ENCODE results near the gene PLEKHD1.
"Not testable (repeated sequence)": the region's sequence is repeated elsewhere in the genome, so short reads cannot be mapped to it uniquely, and the experiment has no call there.

Gene PLEKHD1

DNA sequence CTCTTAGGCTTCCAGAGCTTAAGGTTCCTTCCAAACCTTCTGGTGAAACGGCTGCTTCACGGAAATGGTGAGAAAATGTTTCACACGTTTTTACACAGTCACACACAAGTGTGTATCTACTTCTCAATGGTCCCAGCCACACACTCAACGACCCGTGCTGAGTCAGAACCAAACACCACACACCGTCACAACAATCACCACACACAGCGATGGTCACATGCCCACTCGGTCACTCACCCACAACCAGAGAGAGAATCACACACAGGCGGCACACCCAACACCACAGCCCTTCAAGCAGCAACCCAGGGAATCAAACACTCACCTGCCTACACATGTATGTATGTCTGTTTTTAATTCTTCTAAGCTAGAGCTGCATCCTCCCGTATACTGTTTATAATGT is 12.6 kb upstream of the PLEKHD1 start:
- TF ChIP-seq, protein P1, sequence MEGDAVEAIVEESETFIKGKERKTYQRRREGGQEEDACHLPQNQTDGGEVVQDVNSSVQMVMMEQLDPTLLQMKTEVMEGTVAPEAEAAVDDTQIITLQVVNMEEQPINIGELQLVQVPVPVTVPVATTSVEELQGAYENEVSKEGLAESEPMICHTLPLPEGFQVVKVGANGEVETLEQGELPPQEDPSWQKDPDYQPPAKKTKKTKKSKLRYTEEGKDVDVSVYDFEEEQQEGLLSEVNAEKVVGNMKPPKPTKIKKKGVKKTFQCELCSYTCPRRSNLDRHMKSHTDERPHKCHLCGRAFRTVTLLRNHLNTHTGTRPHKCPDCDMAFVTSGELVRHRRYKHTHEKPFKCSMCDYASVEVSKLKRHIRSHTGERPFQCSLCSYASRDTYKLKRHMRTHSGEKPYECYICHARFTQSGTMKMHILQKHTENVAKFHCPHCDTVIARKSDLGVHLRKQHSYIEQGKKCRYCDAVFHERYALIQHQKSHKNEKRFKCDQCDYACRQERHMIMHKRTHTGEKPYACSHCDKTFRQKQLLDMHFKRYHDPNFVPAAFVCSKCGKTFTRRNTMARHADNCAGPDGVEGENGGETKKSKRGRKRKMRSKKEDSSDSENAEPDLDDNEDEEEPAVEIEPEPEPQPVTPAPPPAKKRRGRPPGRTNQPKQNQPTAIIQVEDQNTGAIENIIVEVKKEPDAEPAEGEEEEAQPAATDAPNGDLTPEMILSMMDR (conservative IDR thresholded peaks at IDR 0.05; ENCODE audit: low read length) = no peak
- DNase-seq (ENCODE audit: low read depth) = no peak
- no peak overlapping the region for H3K4me3 ChIP-seq (ENCODE audit: low read length)

DNA sequence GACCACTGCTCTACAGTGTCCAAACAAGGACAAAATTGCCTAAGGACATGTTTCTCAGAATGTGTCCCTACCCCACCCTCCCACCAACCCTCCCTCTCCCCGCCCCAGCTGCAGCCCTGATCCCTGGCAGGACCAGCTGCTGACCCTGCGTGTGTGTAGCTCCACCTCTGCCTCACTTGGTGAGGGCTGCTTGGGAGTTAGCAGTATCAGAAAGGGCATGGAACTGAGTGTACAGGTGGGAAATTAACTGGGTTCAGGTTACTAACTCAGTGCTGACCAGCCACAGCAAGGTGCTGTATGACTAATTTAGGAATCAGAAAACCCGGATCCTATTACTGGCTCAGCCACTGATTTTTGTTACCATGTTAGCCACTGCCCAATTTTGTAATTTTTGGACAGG is 11.3 kb upstream of the PLEKHD1 start:
- TF ChIP-seq, protein P1 (conservative IDR thresholded peaks at IDR 0.05; ENCODE audit: low read length) = no peak

DNA sequence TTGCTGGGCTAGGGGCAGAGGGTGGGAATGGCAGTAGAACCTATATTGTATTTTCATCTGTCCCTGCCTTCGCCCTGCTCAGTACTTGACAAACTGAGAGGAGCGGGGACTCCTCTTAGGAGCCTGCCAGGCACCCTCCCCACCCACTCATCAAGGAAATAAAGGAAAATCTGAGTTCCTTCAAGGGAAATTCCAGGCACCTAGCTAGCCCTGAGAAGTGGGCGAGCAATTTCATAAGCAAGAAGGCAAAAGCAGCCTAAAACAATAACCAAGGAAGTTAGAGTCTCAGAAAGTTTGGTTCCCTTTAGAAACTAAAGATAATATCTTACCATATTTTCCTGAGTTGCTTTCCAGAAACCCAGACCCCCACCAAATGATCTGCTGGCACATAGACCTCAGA is 10.6 kb upstream of the PLEKHD1 start:
- TF ChIP-seq, protein P1 (conservative IDR thresholded peaks at IDR 0.05; ENCODE audit: low read length) = no peak
- no peak for DNase-seq (ENCODE audit: low read depth)
- H3K4me3 ChIP-seq (ENCODE audit: low read length) = no peak overlapping the region

More for the DNA sequence above, 11.3 kb upstream of the PLEKHD1 start:
- H3K4me3 ChIP-seq (ENCODE audit: low read length) = no peak overlapping the region
- no peak for DNase-seq (ENCODE audit: low read depth)

DNA sequence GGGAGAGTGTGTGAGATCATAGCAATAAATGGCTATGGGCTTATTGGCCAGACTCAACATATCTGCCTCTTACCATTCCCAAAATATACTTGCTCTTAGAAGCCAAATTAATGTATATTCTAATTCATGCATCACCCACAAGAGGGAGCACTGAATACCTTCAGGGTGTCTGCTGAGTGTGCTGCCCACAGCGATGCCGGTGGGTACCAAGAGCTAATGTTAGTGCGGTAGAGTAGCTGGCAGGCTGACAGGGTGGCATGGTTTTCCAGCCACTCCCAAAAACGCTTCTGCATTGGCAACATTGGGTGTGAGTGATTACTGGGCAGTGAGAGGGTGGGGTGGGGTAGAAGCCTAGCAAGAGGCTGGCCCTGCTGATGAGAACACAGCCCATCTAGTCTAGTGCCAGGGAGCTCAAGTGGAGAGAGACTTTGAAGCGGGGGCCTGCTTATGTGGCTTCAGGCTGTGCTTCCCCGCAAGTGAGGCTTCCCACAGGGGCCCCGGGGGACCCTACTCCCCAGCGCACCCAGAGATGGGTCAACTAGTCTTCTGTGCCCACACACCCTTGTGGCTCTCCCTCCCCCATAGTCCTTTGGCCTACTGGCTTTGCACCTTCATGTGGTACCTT is 9.2 kb upstream of the PLEKHD1 start:
- no peak for DNase-seq (ENCODE audit: low read depth)
- no peak overlapping the region for H3K4me3 ChIP-seq (ENCODE audit: low read length)
- TF ChIP-seq, protein P1 (conservative IDR thresholded peaks at IDR 0.05; ENCODE audit: low read length) = peak; percentile 40

DNA sequence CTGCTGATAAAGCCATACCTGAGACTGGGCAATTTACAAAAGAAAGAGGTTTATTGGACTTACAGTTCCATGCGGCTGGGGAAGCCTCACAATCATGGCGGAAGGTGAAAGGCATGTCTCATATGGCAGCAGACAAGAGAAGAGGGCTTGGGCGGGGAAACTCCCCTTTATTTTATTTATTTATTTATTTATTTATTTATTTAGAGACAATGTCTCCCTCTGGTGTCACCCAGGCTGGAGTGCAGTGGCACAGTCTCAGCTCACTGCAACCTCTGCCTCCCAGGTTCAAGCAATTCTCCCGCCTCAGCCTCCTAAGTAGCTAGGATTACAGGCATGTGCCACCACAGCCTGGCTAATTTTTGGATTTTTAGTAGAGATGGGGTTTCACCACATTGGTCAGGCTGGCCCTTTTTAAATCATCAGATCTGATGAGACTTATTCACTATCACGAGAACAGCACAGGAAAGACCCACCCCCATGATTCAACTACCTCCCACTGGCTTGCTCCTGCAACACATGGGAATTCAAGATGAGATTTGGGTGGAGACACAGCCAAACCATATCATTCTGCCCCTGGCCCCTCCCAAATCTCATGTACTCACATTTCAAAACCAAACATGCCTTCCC is 7.6 kb upstream of the PLEKHD1 start:
- DNase-seq (ENCODE audit: low read depth) = not testable (repeated sequence)

DNA sequence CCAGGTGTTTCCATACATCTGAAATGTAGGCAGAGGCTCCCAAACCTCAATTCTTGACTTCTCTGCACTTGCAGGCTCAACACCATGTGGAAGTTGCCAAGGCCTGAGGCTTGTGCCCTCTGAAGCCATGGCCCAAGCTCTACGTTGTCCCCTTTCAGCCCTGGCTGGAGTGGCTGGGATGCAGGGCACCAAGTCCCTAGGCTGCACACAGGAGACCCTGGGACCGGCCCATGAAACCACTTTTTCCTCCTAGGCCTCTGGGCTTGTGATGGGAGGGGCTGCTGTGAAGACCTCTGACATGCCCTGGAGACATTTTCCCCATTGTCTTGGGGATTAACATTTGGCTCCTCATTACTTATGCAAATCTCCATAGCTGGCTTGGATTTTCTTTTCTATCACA is 6.5 kb upstream of the PLEKHD1 start:
- not testable (repeated sequence) for DNase-seq (ENCODE audit: low read depth); H3K4me3 ChIP-seq (ENCODE audit: low read length)

More for the DNA sequence above, 7.6 kb upstream of the PLEKHD1 start:
- not testable (repeated sequence) for H3K4me3 ChIP-seq (ENCODE audit: low read length)

DNA sequence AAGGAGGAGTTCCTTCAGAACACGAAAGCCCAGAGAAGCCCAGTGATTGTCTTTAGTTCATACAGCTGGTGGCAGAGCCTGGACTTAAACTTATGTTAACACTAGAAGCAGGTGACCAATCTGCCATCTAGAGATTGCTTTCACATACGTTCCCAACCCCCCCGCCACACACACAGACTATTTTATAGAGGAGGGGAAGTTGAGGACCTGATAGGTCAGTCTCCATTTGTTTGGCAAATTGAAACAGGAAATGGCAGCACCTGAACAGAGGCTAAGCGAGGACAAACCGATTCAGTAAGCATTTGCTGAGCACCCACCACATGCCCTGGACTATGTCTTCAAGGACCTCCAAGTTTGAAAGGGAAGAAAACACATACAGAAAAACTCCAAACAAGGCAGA is 4.8 kb upstream of the PLEKHD1 start:
- no peak for DNase-seq (ENCODE audit: low read depth)
- TF ChIP-seq, protein P1 (conservative IDR thresholded peaks at IDR 0.05; ENCODE audit: low read length) = no peak
- H3K4me3 ChIP-seq (ENCODE audit: low read length) = no peak overlapping the region

DNA sequence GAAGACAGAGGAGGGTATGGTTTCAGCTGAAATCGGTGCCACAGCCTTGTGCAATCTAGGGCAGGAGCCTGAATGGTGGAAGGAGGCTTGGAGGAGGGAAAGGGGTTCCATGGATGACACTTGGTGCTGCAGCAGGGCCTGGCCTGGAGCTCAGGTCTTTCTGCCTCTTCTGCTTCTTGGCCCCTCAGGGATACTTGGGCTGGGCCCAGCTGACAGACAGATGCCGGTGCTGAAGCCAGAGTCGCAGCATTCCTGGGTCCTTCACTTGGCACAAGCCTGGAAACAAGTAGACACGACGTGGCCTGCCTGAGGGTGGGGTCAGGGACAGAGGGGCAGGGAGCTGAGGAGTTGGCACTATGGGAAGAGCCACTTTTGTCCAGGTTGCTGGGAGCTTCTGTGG is 4.4 kb upstream of the PLEKHD1 start:
- TF ChIP-seq, protein P1 (conservative IDR thresholded peaks at IDR 0.05; ENCODE audit: low read length) = no peak
- no peak for DNase-seq (ENCODE audit: low read depth)
- no peak overlapping the region for H3K4me3 ChIP-seq (ENCODE audit: low read length)

Measured in AG10803 (cell line).